IPS-20b (cell line): Measurements from ENCODE around the gene ZSCAN5A.
"Not testable (repeated sequence)": the region's sequence is repeated elsewhere in the genome, so short reads cannot be mapped to it uniquely, and the experiment has no call there.

Experiments used
- H3K27ac ChIP-seq: one replicate; pipeline ENCODE4 v1.5.1; 2013; ENCODE audit warnings: low read length
- H3K27me3 ChIP-seq: 2 replicates; pipeline ENCODE4 v1.6.1; 2013; ENCODE audit warnings: mild to moderate bottlenecking, low read length, inconsistent platforms; ENCODE audit not compliant: insufficient read depth
- H3K36me3 ChIP-seq: 2 replicates; pipeline ENCODE4 v1.6.1; 2013; ENCODE audit warnings: low read depth, mild to moderate bottlenecking, inconsistent platforms, low read length, moderate library complexity; ENCODE audit not compliant: insufficient read depth
- H3K4me1 ChIP-seq: 2 replicates; pipeline ENCODE4 v1.6.1; 2013; ENCODE audit warnings: mild to moderate bottlenecking, control low read depth, inconsistent platforms, low read length, moderate library complexity; ENCODE audit not compliant: insufficient read depth
- H3K4me3 ChIP-seq: 2 replicates; pipeline ENCODE4 v1.5.1; 2013; ENCODE audit warnings: mild to moderate bottlenecking, low read length, inconsistent platforms
- H3K9ac ChIP-seq: 2 replicates; pipeline ENCODE4 v1.6.1; 2013; ENCODE audit warnings: low read depth, mild to moderate bottlenecking, inconsistent platforms, low read length, moderate library complexity
- H3K9me3 ChIP-seq: 2 replicates; pipeline ENCODE4 v1.6.1; 2013; ENCODE audit warnings: mild to moderate bottlenecking, low read depth, low read length, inconsistent platforms; ENCODE audit not compliant: insufficient read depth

Gene ZSCAN5A

GRCh38 chr19:56314381-56315076, at the start of gene ZSCAN5A:
Gene ZSCAN5A, minus strand, starts transcription at chr19:56314839. Its CDS starts 89,793 bp downstream, at chr19:56225046.
- Histone ChIP-seq H3K36me3 (peaks cover 10% of the 10 kb centered on the region; the same call in 1 of the 2 replicates), H3K9me3 (no peaks in the 10 kb centered on the region), H3K4me1 (no peaks in the 10 kb centered on the region), H3K9ac (peak within 1 kb of the TSS; percentile 83), H3K27ac (peak within 1 kb of the TSS; percentile 54), H3K27me3 (no peaks in the 10 kb centered on the region), H3K4me3 (peak within 1 kb of the TSS; percentile 78)

GRCh38 chr19:56360841-56361240, 46.2 kb upstream of the ZSCAN5A start:
- peaks cover 18% of the 10 kb centered on the region for H3K9me3 ChIP-seq
- no peak overlapping the region for H3K9ac ChIP-seq
- H3K36me3 ChIP-seq = no peaks in the 10 kb centered on the region
- no peaks in the 10 kb centered on the region for H3K4me1 ChIP-seq
- H3K27ac ChIP-seq = no peak overlapping the region
- no peaks in the 10 kb centered on the region for H3K27me3 ChIP-seq
- no peak overlapping the region for H3K4me3 ChIP-seq

GRCh38 chr19:56356944-56357343, 42.3 kb upstream of the ZSCAN5A start:
- H3K4me1 ChIP-seq = no peaks in the 10 kb centered on the region
- H3K9ac ChIP-seq = no peak overlapping the region
- no peak overlapping the region for H3K4me3 ChIP-seq
- peaks cover 6% of the 10 kb centered on the region for H3K9me3 ChIP-seq
- H3K36me3 ChIP-seq = no peaks in the 10 kb centered on the region
- H3K27me3 ChIP-seq = no peaks in the 10 kb centered on the region
- H3K27ac ChIP-seq = no peak overlapping the region

- no peak overlapping the region for H3K9ac ChIP-seq
- H3K27ac ChIP-seq = no peak overlapping the region
- H3K4me1 ChIP-seq = no peaks in the 10 kb centered on the region; the same call in 1 of the 2 replicates
- no peak overlapping the region for H3K4me3 ChIP-seq
- H3K36me3 ChIP-seq = no peaks in the 10 kb centered on the region
- H3K9me3 ChIP-seq = peaks cover 6% of the 10 kb centered on the region; the same call in 1 of the 2 replicates
- H3K27me3 ChIP-seq = no peaks in the 10 kb centered on the region
These were observed 40.9 kb upstream of the ZSCAN5A start for GRCh38 chr19:56355517-56355916.

- no peak overlapping the region for H3K27ac ChIP-seq
These were observed 36.6 kb upstream of the ZSCAN5A start for GRCh38 chr19:56351208-56351607.

GRCh38 chr19:56350416-56351045, 35.9 kb upstream of the ZSCAN5A start:
- Histone ChIP-seq H3K27me3 (no peaks in the 10 kb centered on the region), H3K9me3 (no peaks in the 10 kb centered on the region), H3K9ac (no peak overlapping the region), H3K4me1 (peaks cover 4% of the 10 kb centered on the region; the same call in 1 of the 2 replicates), H3K4me3 (no peak overlapping the region), H3K36me3 (no peaks in the 10 kb centered on the region), H3K27ac (no peak overlapping the region)

More at GRCh38 chr19:56351208-56351607, 36.6 kb upstream of the ZSCAN5A start:
- H3K4me1 ChIP-seq = peaks cover 4% of the 10 kb centered on the region; the same call in 1 of the 2 replicates
- no peak overlapping the region for H3K9ac ChIP-seq
- H3K4me3 ChIP-seq = no peak overlapping the region
- H3K36me3 ChIP-seq = no peaks in the 10 kb centered on the region
- no peaks in the 10 kb centered on the region for H3K27me3 ChIP-seq
- H3K9me3 ChIP-seq = no peaks in the 10 kb centered on the region

- Histone ChIP-seq H3K9me3 (peaks cover 6% of the 10 kb centered on the region), H3K27ac (no peak overlapping the region), H3K4me1 (peaks cover 4% of the 10 kb centered on the region; the same call in 1 of the 2 replicates), H3K36me3 (no peaks in the 10 kb centered on the region), H3K4me3 (no peak overlapping the region; the same call in 1 of the 2 replicates), H3K9ac (peak overlapping the region; percentile 45; the same call in 1 of the 2 replicates), H3K27me3 (no peaks in the 10 kb centered on the region)
These were observed 33.7 kb upstream of the ZSCAN5A start for GRCh38 chr19:56348289-56348877.

- Histone ChIP-seq H3K4me3 (no peak overlapping the region), H3K4me1 (peaks cover 4% of the 10 kb centered on the region; the same call in 1 of the 2 replicates), H3K9ac (no peak overlapping the region), H3K27me3 (no peaks in the 10 kb centered on the region), H3K36me3 (no peaks in the 10 kb centered on the region), H3K27ac (no peak overlapping the region), H3K9me3 (peaks cover 18% of the 10 kb centered on the region)
These were observed 32.6 kb upstream of the ZSCAN5A start for GRCh38 chr19:56347163-56347778.

- Histone ChIP-seq H3K9ac (no peak overlapping the region), H3K9me3 (peaks cover 58% of the 10 kb centered on the region), H3K27me3 (no peaks in the 10 kb centered on the region), H3K36me3 (no peaks in the 10 kb centered on the region), H3K4me1 (no peaks in the 10 kb centered on the region), H3K4me3 (no peak overlapping the region), H3K27ac (no peak overlapping the region)
These were observed 27.3 kb upstream of the ZSCAN5A start for GRCh38 chr19:56341948-56342347.

GRCh38 chr19:56339031-56339430, 24.4 kb upstream of the ZSCAN5A start:
- H3K9ac ChIP-seq, H3K27me3 ChIP-seq, H3K4me3 ChIP-seq, H3K36me3 ChIP-seq, H3K27ac ChIP-seq, H3K4me1 ChIP-seq: not testable (repeated sequence)
- H3K9me3 ChIP-seq = peaks cover 67% of the 10 kb centered on the region

- not testable (repeated sequence) for H3K36me3 ChIP-seq, H3K9ac ChIP-seq, H3K4me3 ChIP-seq, H3K27me3 ChIP-seq, H3K4me1 ChIP-seq, H3K27ac ChIP-seq
- peaks cover 59% of the 10 kb centered on the region for H3K9me3 ChIP-seq
These were observed 22.4 kb upstream of the ZSCAN5A start for GRCh38 chr19:56337077-56337476.
